Measurements from ENCODE around the gene TRAPPC2L.

TRAPPC2L gene

GRCh38 chr16:88906020-88906419 lies 49.1 kb downstream of the TRAPPC2L start:
- Histone ChIP-seq H3K4me3 (ENCODE audit: low read depth, low read length) (no peak overlapping the region), H3K27me3 (peaks cover 9% of the 10 kb centered on the region), H3K36me3 (no peaks in the 10 kb centered on the region), H3K9me3 (no peaks in the 10 kb centered on the region), H3K4me1 (peaks cover 2% of the 10 kb centered on the region)
- no peak for DNase-seq
- TF ChIP-seq CTCF (IDR thresholded peaks at IDR 0.05; ENCODE audit: low read depth, low read length) = no peak

GRCh38 chr16:88906535-88907105 lies 49.7 kb downstream of the TRAPPC2L start:
- no peak for TF ChIP-seq CTCF (IDR thresholded peaks at IDR 0.05; ENCODE audit: low read depth, low read length)
- no peaks in the 10 kb centered on the region for H3K9me3 ChIP-seq
- no peak for DNase-seq

GRCh38 chr16:88907768-88908167 lies 50.8 kb downstream of the TRAPPC2L start:
- Histone ChIP-seq H3K4me1 (peaks cover 5% of the 10 kb centered on the region), H3K27me3 (peaks cover 11% of the 10 kb centered on the region), H3K9me3 (no peaks in the 10 kb centered on the region), H3K36me3 (no peaks in the 10 kb centered on the region), H3K4me3 (ENCODE audit: low read depth, low read length) (no peak overlapping the region)
- no peak for DNase-seq
- no peak for TF ChIP-seq CTCF (IDR thresholded peaks at IDR 0.05; ENCODE audit: low read depth, low read length)

More at GRCh38 chr16:88906535-88907105, 49.7 kb downstream of the TRAPPC2L start:
- Histone ChIP-seq H3K4me3 (ENCODE audit: low read depth, low read length) (no peak overlapping the region), H3K27me3 (peaks cover 11% of the 10 kb centered on the region), H3K36me3 (no peaks in the 10 kb centered on the region), H3K4me1 (peaks cover 5% of the 10 kb centered on the region)

GRCh38 chr16:88908307-88908706 lies 51.4 kb downstream of the TRAPPC2L start:
- no peak overlapping the region for H3K4me3 ChIP-seq (ENCODE audit: low read depth, low read length)
- no peak for TF ChIP-seq CTCF (IDR thresholded peaks at IDR 0.05; ENCODE audit: low read depth, low read length)
- H3K27me3 ChIP-seq = peaks cover 11% of the 10 kb centered on the region
- no peaks in the 10 kb centered on the region for H3K36me3 ChIP-seq
- H3K9me3 ChIP-seq = no peaks in the 10 kb centered on the region
- H3K4me1 ChIP-seq = peaks cover 5% of the 10 kb centered on the region
- DNase-seq = no peak

- no peak for TF ChIP-seq CTCF (IDR thresholded peaks at IDR 0.05; ENCODE audit: low read depth, low read length)
- no peak overlapping the region for H3K4me3 ChIP-seq (ENCODE audit: low read depth, low read length)
- peaks cover 5% of the 10 kb centered on the region for H3K4me1 ChIP-seq
- no peaks in the 10 kb centered on the region for H3K9me3 ChIP-seq
- H3K36me3 ChIP-seq = no peaks in the 10 kb centered on the region
- DNase-seq = no peak
- H3K27me3 ChIP-seq = peaks cover 13% of the 10 kb centered on the region
Observed at GRCh38 chr16:88909431-88910210, 52.7 kb downstream of the TRAPPC2L start.
